Osteocyte (in vitro differentiated cells): ENCODE results near the gene ZNF668. TPM values are rescaled to one million over a fixed set of nuclear protein-coding genes. Genes with fewer than 3 reads are reported as not detected.

ENCODE experiments used
- DNase-seq: peaks from one replicate; pipeline ENCODE4 v3.0.0; 2021; ENCODE audit warnings: mixed read lengths; ENCODE audit not compliant: unreplicated experiment; ENCODE audit errors: extremely low spot score
- H3K27ac Mint-ChIP-seq: one replicate; pipeline ENCODE4 v1.8.0; 2021; ENCODE audit warnings: mild to moderate bottlenecking, mixed read lengths; ENCODE audit not compliant: unreplicated experiment
- H3K27me3 Mint-ChIP-seq: one replicate; pipeline ENCODE4 v1.8.0; 2021; ENCODE audit warnings: mixed read lengths; ENCODE audit not compliant: unreplicated experiment
- H3K36me3 Mint-ChIP-seq: one replicate; pipeline ENCODE4 v1.8.0; 2021; ENCODE audit warnings: mixed read lengths; ENCODE audit not compliant: unreplicated experiment
- H3K4me1 Mint-ChIP-seq: one replicate; pipeline ENCODE4 v1.8.0; 2021; ENCODE audit warnings: mixed read lengths; ENCODE audit not compliant: unreplicated experiment
- H3K4me3 Mint-ChIP-seq: one replicate; pipeline ENCODE4 v1.8.0; 2021; ENCODE audit warnings: mild to moderate bottlenecking, moderate library complexity, mixed read lengths; ENCODE audit not compliant: unreplicated experiment
- H3K9me3 Mint-ChIP-seq: one replicate; pipeline ENCODE4 v1.8.0; 2021; ENCODE audit warnings: mixed read lengths; ENCODE audit not compliant: unreplicated experiment
- CTCF ChIP-seq: fragments of 200-600 bp; sonication (generic); IDR thresholded peaks from 2 replicates; pipeline ENCODE4 v1.5.0; 2021; ENCODE audit warnings: antibody characterized with exemption, mild to moderate bottlenecking, moderate library complexity
- total RNA-seq: library from RNA; stranded (reverse); gene quantifications from 2 replicates; pipeline ENCODE4 v1.2.1, GENCODE V29; 2021

Gene ZNF668
- total RNA-seq, 1 donor from 2014 or later, result 13.2 TPM

- Mint-ChIP-seq H3K36me3 (no peaks in the 10 kb centered on the region), H3K9me3 (no peaks in the 10 kb centered on the region), H3K4me3 (peak overlapping the region; percentile 97), H3K4me1 (peaks cover 26% of the 10 kb centered on the region), H3K27me3 (no peaks in the 10 kb centered on the region), H3K27ac (peak overlapping the region; percentile 94)
- TF ChIP-seq CTCF, result no peak
- no peak for DNase-seq
Observed at GRCh38 chr16:31071861-31072260, 2.2 kb downstream of the ZNF668 start.

- no peak for TF ChIP-seq CTCF
- peaks cover 36% of the 10 kb centered on the region for H3K4me1 Mint-ChIP-seq
- DNase-seq, result no peak
- peaks cover 15% of the 10 kb centered on the region for H3K36me3 Mint-ChIP-seq
- no peaks in the 10 kb centered on the region for H3K27me3 Mint-ChIP-seq
- H3K4me3 Mint-ChIP-seq, result no peak overlapping the region
- H3K27ac Mint-ChIP-seq, result no peak overlapping the region
- no peaks in the 10 kb centered on the region for H3K9me3 Mint-ChIP-seq
Observed at GRCh38 chr16:31067342-31067741, 6.7 kb downstream of the ZNF668 start.

- Mint-ChIP-seq H3K9me3 (no peaks in the 10 kb centered on the region), H3K27ac (peak overlapping the region; percentile 97), H3K4me1 (peaks cover 26% of the 10 kb centered on the region), H3K4me3 (peak overlapping the region; percentile 26), H3K36me3 (peaks cover 18% of the 10 kb centered on the region), H3K27me3 (no peaks in the 10 kb centered on the region)
- no peak for TF ChIP-seq CTCF
- no peak for DNase-seq
Observed at GRCh38 chr16:31064882-31065461, 9.1 kb downstream of the ZNF668 start.

GRCh38 chr16:31063843-31064611 lies 10.0 kb downstream of the ZNF668 start:
- Mint-ChIP-seq H3K4me3 (peak overlapping the region; percentile 26), H3K27ac (peak overlapping the region; percentile 97), H3K4me1 (peaks cover 26% of the 10 kb centered on the region), H3K27me3 (no peaks in the 10 kb centered on the region), H3K9me3 (no peaks in the 10 kb centered on the region), H3K36me3 (peaks cover 18% of the 10 kb centered on the region)
- no peak for DNase-seq
- TF ChIP-seq CTCF, result no peak

- Mint-ChIP-seq H3K27ac (peak overlapping the region; percentile 62), H3K9me3 (no peaks in the 10 kb centered on the region), H3K36me3 (peaks cover 18% of the 10 kb centered on the region), H3K27me3 (no peaks in the 10 kb centered on the region), H3K4me1 (peaks cover 26% of the 10 kb centered on the region), H3K4me3 (no peak overlapping the region)
- TF ChIP-seq CTCF, result no peak
- no peak for DNase-seq
Observed at GRCh38 chr16:31063495-31063842, 10.6 kb downstream of the ZNF668 start.
